Activated effector memory CD4-positive, alpha-beta T cell treated with anti-CD3 and anti-CD28 coated beads, Interleukin-2, amount 50 U/mL, for 16 hours (primary cell): ENCODE data around the gene CEP89.

Experiments
- DNase-seq: peaks from one replicate; pipeline ENCODE4 v3.0.0-alpha.2; 2020

CEP89 gene

DNA sequence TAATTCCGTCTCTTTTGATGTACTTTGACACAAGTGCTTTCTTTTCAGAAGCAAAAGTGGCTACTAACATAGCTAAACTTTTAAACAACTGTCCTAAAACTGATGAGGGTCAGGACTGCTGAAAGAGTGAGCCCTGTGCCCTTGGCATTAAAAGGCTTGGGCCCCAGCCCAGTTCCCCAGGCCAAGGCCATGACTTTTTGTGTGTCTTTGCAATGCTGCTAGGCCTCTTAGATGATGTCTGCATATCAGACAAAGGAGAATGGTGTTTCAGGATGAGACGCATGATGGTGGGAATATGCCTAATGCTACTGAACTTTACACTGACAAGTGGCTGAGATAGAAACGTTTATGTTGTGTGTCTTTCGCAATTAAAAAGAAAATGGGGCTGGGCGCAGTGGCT, 140.1 kb downstream of the CEP89 start:
- no peak for DNase-seq

DNA sequence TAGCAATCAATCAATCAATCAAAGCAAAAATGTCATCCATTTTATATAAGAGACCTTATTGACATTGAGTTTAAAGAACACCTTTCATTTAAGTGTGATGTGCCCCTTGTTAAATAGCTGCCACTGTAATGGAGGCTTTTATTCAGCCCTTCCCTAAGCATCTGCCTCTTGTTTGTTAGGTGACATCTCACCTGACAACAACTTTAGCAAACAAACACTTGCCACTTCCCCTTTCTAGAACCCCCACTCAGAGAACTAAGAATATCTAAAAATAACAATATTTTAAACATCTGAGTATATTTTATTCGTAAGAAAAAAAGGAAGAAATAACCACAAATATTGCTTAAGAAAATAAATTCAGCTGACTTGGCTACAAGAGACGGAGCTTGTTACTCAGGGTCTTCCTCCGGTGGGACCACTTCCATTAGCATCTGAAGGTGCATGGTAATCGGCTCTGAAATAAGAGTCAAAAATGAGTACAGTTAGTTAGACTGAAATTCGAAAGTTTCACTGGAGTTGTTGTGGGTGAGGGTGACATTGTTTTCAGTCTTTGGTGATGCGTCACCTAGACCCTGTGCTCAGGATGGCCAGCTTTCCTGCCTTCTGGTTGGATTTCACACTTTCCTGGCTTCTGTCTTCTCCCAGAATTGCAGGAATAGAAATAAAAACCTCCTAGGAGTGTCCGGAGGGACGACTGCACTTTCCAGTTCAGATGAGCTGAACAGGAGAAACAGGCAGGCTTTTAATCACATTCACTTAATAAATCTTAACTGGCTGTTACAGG, 141.3 kb downstream of the CEP89 start:
- no peak for DNase-seq

DNA sequence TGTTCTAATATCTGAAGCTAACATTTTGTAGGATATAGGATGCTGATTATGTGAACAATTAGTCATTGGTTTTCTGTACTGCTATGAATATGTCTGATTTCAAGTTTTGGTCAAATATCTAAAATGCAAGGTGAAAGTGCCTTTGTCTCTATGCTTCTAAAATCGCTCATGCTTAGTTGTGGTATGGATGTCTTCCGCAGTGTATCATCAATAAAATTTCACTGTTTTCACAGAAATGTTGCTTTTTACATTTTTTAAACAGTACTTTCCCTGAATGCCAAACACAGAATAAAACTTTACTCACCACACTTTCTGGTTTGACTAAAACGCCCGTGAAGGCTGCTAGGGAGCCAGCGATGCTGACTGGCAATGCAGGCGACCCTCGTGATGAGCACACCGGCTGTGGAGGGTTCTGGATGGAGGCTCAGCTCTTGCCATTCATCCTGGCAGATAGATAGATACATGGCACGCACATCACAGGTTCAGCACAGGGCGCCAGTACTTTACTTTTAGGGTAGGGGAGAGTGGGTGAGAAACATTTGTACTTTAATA, 142.3 kb downstream of the CEP89 start:
- no peak for DNase-seq

DNA sequence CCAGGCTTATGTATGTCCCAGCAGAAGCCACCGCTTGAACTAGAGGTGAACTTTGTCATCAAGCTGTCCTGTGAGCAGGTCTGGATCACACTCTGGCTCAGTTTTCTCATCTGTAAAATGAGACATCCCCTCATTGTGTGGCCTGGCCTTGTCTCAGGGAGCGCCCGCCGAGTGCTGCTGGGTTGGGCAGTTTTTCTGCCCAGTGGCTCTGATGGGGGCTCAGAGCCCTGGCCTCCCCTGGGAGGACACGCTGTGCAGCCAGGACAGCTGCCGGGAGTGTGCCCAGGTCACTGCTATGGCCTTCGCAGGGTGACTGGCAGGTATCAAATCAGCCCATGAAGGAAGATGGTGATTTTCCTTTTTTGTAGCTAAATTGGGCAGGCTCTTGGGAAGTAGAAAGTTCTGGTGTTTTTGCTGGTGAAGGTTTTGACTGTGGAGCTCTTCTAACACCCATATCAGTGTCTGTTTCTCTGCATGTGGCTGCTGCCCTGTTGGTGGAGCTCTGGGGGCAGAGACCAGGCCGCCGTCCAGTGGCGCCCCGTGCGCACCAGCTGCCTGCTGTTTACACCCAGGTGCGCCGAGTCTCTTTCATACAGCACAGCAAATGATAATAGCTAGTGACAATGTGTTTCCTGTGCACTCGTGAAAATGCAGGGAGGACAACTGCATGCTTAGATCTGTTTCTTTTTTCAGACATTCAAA, 143.0 kb downstream of the CEP89 start:
- no peak for DNase-seq

DNA sequence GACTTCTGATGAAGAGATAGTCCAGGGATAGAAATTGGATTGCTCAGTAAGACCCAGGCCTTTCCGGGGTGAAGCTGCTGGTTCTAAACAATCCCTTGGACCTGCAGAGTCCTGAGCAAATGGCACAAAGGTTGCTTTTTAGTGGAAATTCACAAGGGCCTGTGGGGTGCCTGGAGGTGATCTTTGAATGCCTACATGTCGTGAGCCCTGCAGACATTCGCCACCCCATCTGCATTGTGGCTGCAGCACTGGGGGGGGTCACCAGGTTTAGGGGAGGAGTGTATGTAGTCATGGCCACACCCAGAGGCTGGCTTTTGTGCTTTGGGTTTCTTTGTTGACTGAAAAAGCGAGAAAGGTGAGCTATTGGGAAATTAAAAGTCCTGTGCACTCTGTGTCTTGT, 143.6 kb downstream of the CEP89 start:
- DNase-seq = no peak
